OCI-LY1 (cell line): ENCODE results near the gene MAX.

ENCODE experiments used
- EZH2 ChIP-seq: fragments of 200-600 bp; sonication (generic), shearing (Covaris generic); IDR thresholded peaks from 2 replicates; pipeline ENCODE4 v1.8.0; 2017; ENCODE audit warnings: borderline replicate concordance, mixed run types, mild to moderate bottlenecking, antibody characterized with exemption, low read length, moderate library complexity, mixed read lengths
- TF ChIP-seq, protein P1 (sequence below): fragments of 200-600 bp; sonication (generic), shearing (Covaris generic); IDR thresholded peaks from 2 replicates; pipeline ENCODE4 v1.5.1; 2017; ENCODE audit warnings: mild to moderate bottlenecking, antibody characterized with exemption, low read length, moderate library complexity, mixed read lengths

DNA sequence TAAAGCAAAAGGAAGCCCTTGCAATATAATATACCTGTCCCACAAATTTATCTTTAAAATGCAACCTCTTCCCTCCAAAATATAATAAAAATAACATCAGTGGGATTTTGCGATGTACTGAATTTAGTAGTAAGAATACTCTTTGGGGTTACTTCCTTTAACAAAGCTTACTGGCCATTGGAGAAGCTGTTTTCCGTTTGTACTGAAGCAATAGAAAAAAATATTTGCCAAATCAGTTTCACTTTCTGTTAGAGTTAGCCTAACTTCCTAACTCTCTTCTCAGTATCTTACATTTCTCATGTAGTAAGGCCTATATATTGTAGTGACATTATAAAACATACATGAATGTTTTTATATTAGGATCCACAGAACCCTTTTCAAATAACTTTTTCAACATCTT lies 3.7 kb downstream of the MAX start:
- TF ChIP-seq, protein P1, sequence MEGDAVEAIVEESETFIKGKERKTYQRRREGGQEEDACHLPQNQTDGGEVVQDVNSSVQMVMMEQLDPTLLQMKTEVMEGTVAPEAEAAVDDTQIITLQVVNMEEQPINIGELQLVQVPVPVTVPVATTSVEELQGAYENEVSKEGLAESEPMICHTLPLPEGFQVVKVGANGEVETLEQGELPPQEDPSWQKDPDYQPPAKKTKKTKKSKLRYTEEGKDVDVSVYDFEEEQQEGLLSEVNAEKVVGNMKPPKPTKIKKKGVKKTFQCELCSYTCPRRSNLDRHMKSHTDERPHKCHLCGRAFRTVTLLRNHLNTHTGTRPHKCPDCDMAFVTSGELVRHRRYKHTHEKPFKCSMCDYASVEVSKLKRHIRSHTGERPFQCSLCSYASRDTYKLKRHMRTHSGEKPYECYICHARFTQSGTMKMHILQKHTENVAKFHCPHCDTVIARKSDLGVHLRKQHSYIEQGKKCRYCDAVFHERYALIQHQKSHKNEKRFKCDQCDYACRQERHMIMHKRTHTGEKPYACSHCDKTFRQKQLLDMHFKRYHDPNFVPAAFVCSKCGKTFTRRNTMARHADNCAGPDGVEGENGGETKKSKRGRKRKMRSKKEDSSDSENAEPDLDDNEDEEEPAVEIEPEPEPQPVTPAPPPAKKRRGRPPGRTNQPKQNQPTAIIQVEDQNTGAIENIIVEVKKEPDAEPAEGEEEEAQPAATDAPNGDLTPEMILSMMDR = no peak
- no peak for TF ChIP-seq EZH2
